NOMO-1 treated with dmso at 0.1 percent for 144 hours (cell line): ENCODE results near the gene GLT8D2.
"Not testable (repeated sequence)": the region's sequence is repeated elsewhere in the genome, so short reads cannot be mapped to it uniquely, and the experiment has no call there.

ENCODE experiments used
- DNase-seq: peaks from one replicate; lab custom pipeline; 2025; ENCODE audit not compliant: unreplicated experiment; lab: John Stamatoyannopoulos, UW

The GLT8D2 gene

GRCh38 chr12:104054681-104055346 is 4.8 kb upstream of the GLT8D2 start:
- no peak for DNase-seq

DNA sequence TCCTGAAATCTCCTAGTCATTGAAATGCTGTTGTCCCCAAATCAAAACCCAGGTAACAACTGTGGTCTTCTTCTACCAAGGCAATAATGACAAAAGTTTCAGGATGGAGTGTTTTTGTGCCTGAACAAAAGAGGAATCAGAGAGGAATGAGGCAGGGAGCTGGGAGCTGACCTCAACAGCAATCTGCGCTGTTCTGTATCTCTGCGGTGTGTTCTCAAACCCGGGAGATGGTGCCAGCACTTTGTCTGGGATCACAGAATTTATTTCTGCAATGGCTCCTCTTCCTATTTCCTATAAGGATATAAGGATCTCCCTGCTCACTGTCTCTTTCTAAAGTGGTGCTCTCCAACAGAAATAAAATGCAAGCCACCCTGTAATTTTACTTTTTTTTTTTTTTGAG is 449 bp upstream of the GLT8D2 start:
- no peak for DNase-seq

- no peak for DNase-seq
These were observed 597 bp downstream of the GLT8D2 start for GRCh38 chr12:104049278-104049902.

DNA sequence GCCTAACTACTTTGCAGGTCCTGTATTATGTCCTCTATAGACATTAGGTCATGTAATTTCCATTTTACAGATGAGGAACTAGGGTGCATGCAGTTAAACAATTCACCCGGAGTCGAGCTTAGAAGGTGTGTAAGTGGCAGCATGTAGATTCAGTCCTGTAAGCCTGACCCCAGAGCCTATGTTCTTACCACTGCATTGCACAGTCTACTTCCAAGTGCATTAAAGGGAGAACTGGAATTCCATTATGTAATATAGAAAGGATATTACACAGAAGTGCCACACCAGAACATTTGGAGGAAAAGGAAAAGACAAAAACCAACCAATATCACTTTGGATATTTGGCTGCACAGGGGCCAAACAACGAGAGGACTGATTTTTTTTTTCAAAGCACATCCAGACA is 1.2 kb downstream of the GLT8D2 start:
- no peak for DNase-seq

DNA sequence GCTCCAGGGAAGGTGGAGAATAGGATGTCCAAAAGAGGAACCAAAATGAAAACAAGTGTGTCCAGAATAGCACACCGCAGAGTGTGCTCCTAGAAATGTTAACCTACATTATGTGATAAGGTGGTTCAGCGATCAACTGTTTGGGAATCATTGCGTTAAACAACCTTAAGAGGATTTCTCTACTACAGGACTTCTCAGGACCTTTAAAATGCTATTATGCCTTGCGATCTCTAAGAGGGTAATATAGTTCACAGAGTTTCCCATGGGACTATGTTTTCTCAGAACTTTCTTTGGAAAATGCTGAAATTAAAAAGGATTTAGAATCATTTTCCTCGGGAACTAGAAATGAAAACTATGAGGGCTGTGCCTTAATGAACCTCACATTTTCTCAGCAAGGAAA is 1.8 kb downstream of the GLT8D2 start:
- no peak for DNase-seq

- DNase-seq = no peak
These were observed 3.7 kb downstream of the GLT8D2 start for GRCh38 chr12:104046306-104046705.

DNA sequence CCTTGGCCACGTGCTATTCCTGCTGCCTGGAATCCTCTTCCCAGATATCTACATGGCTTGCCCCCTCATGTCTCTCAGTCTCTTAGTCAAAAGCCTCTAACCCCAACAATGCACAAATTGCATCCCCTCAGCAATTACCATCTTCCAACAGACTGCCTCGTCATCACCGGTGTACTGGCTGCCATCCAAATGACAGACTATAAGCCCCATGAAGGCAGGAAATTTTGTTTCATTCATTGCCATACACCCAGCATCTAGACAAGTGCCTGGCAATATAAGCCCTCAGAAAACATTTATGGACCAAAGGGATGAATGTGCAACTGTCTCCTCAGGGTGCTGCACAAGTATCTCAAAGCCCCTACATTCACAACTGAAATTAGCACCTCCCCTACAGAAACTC is 5.8 kb downstream of the GLT8D2 start:
- DNase-seq = no peak

GRCh38 chr12:104042580-104042979 is 7.4 kb downstream of the GLT8D2 start:
- DNase-seq = no peak

DNA sequence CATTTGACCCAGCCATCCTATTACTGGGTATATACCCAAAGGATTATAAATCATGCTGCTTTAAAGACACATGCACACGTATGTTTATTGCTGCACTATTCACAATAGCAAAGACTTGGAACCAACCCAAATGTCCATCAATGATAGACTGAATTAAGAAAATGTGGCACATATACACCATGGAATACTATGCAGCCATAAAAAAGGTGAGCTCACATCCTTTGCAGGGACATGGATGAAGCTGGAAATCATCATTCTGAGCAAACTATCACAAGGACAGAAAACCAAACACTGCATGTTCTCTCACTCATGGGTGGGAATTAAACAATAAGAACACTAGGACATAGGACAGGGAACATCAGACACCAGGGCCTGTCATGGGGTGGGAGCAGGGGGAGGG is 10.2 kb downstream of the GLT8D2 start:
- DNase-seq = not testable (repeated sequence)

- not testable (repeated sequence) for DNase-seq
These were observed 13.8 kb downstream of the GLT8D2 start for GRCh38 chr12:104036143-104036542.

DNA sequence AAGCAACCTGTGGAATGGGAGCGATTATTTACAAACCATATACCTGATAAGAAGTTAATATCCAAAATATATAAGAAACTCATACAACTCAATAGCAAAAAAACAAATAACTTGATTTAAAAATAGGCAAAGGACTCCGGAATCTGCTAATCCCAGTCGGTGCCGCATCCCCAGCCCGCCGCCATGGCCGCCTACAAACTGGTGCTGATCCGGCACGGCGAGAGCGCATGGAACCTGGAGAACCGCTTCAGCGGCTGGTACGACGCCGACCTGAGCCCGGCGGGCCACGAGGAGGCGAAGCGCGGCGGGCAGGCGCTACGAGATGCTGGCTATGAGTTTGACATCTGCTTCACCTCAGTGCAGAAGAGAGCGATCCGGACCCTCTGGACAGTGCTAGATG is 19.4 kb downstream of the GLT8D2 start:
- not testable (repeated sequence) for DNase-seq

GRCh38 chr12:104026841-104027599 is 23.0 kb downstream of the GLT8D2 start:
- no peak for DNase-seq

- no peak for DNase-seq
These were observed 24.2 kb downstream of the GLT8D2 start for GRCh38 chr12:104025771-104026170.

DNA sequence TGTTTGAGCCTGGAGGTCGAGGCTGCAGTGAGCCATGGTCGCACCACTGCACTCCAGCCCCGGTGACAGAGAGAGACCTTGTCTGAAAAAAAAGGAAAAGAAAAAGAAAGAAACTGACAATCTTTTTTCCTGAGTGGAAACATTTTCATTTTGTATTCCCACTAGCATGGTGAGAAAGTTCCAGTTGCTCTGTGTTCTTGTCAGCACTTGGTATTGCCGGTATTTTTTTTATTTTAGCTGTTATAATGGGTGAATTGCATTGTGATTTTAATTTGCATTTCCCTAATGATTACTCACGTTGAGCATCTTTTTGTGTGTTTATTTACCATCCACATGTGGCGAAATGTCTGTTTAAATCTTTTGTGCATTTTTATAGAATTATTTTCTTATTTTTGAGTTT is 25.6 kb downstream of the GLT8D2 start:
- no peak for DNase-seq

GRCh38 chr12:104023710-104024109 is 26.3 kb downstream of the GLT8D2 start:
- no peak for DNase-seq

DNA sequence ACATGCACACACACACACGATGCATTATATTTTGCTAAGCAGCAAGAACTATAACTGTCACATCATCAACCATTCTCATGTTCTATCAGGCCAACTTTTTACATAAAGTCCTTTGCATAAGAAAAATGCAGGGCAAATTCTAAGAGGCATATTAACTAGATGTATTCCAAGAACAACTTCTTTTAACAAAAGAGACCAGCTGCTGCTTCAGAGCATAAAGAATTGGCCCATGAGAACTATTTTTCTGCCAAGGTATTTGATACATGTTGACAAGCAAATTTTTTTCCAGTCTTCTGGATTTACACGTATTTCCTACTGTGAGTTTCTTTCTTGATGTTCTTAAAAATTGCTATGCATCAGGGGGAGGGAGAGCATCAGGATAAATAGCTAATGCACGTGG is 27.2 kb downstream of the GLT8D2 start:
- DNase-seq = no peak

DNA sequence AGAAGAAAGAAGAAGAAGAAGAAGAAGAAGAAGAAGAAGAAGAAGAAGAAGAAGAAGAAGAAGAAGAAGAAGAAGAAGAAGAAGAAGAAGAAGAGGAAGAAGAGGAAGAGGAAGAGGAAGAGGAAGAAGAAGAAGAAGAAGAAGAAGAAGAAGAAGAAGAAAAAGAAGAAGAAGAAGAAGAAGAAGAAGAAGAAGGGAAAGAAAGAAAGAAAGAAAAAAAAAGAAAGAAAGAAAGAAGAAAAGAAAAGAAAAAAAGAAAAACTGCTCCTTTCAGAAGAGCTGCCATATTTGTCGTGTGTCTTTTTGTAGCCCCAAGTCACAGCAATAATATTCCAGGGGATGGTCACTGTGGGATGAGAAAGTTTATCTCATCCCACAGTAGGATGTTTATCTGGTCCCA is 28.1 kb downstream of the GLT8D2 start:
- DNase-seq = not testable (repeated sequence)

DNA sequence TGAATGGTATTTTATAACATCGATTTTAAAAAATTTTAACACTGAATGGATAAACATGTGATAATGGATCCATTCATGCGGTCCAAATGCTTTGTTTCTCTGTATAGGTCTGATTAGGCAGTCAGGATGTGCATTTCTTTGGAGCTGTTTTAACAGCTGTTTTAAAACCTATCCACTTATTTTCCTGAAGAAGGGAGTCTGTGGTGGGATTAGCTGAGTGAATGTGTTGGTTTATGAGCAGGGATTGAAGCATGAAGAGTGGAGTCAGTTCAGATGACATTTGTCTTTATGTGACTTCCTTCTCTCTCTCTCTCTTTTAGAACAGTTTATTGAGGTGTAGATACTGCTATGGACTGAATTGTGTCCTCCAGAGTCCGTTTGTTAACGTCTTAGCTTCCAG is 37.7 kb downstream of the GLT8D2 start:
- DNase-seq = no peak

GRCh38 chr12:104011253-104011652 is 38.7 kb downstream of the GLT8D2 start:
- no peak for DNase-seq

GRCh38 chr12:104010606-104011169 is 39.3 kb downstream of the GLT8D2 start:
- no peak for DNase-seq

- no peak for DNase-seq
These were observed 39.9 kb downstream of the GLT8D2 start for GRCh38 chr12:104010121-104010520.

- no peak for DNase-seq
These were observed 43.1 kb downstream of the GLT8D2 start for GRCh38 chr12:104006929-104007328.
